Measurements from ENCODE around the gene WLS. TPM values are rescaled to one million over a fixed set of nuclear protein-coding genes. Genes with fewer than 3 reads are reported as not detected.

WLS gene
- total RNA-seq, 4 donors from 2014 or later = 34.8 to 78.9 (median 44.4) TPM

- Histone ChIP-seq H3K27me3 (no peaks in the 10 kb centered on the region), H3K9me3 (no peaks in the 10 kb centered on the region), H3K36me3 (peaks cover 0 to 11% (median 0%) of the 10 kb centered on the region in 3 donors), H3K27ac (no peak overlapping the region), H3K4me3 (no peak overlapping the region), H3K4me1 (peaks cover 0 to 17% (median 0%) of the 10 kb centered on the region in 4 donors)
- TF ChIP-seq POLR2A (IDR thresholded peaks at IDR 0.05) = no peak
- no peak for TF ChIP-seq CTCF (IDR thresholded peaks at IDR 0.05)
- TF ChIP-seq EP300 (IDR thresholded peaks at IDR 0.05) = no peak
- DNase-seq (ENCODE audit: low spot score in 2 of 2) = no peak
- 91 to 93% methylated on average over 3 of the region's 3 CpGs for WGBS, 2 donors
Observed at GRCh38 chr1:68167211-68167610, 65.1 kb downstream of the WLS start.

GRCh38 chr1:68166348-68166747 is 66.0 kb downstream of the WLS start:
- Histone ChIP-seq H3K4me1 (peaks cover 0 to 17% (median 0%) of the 10 kb centered on the region in 4 donors), H3K36me3 (peaks cover 0 to 16% (median 0%) of the 10 kb centered on the region in 3 donors), H3K9me3 (no peaks in the 10 kb centered on the region), H3K27me3 (no peaks in the 10 kb centered on the region), H3K27ac (no peak overlapping the region), H3K4me3 (no peak overlapping the region)
- no peak for DNase-seq (ENCODE audit: low spot score in 2 of 2)
- TF ChIP-seq CTCF (IDR thresholded peaks at IDR 0.05) (no peak), EP300 (IDR thresholded peaks at IDR 0.05) (no peak), POLR2A (IDR thresholded peaks at IDR 0.05) (no peak)
- 94 to 96% methylated on average over 2 of the region's 2 CpGs for WGBS, 2 donors

- H3K4me3 ChIP-seq = no peak overlapping the region
- no peak for TF ChIP-seq POLR2A (IDR thresholded peaks at IDR 0.05)
- TF ChIP-seq CTCF (IDR thresholded peaks at IDR 0.05) = no peak
- no peak for TF ChIP-seq EP300 (IDR thresholded peaks at IDR 0.05)
- peaks cover 0 to 17% (median 0%) of the 10 kb centered on the region in 4 donors for H3K4me1 ChIP-seq
- 85 to 93% methylated on average over 5 of the region's 5 CpGs for WGBS, 2 donors
- peaks cover 0 to 16% (median 0%) of the 10 kb centered on the region in 3 donors for H3K36me3 ChIP-seq
- no peak for DNase-seq (ENCODE audit: low spot score in 2 of 2)
- H3K27me3 ChIP-seq = no peaks in the 10 kb centered on the region
- no peak overlapping the region for H3K27ac ChIP-seq
- H3K9me3 ChIP-seq = no peaks in the 10 kb centered on the region
Observed at GRCh38 chr1:68165665-68166064, 66.7 kb downstream of the WLS start.

- no peak overlapping the region for H3K27ac ChIP-seq
- no peak overlapping the region for H3K4me3 ChIP-seq
- 87 to 90% methylated on average over 1 of the region's 1 CpG for WGBS, 2 donors
- no peaks in the 10 kb centered on the region for H3K9me3 ChIP-seq
- H3K27me3 ChIP-seq = no peaks in the 10 kb centered on the region
- no peak for DNase-seq (ENCODE audit: low spot score in 2 of 2)
- TF ChIP-seq CTCF (IDR thresholded peaks at IDR 0.05) (no peak), EP300 (IDR thresholded peaks at IDR 0.05) (no peak)
- peaks cover 0 to 17% (median 0%) of the 10 kb centered on the region in 4 donors for H3K4me1 ChIP-seq
- peaks cover 0 to 16% (median 0%) of the 10 kb centered on the region in 3 donors for H3K36me3 ChIP-seq
Observed at GRCh38 chr1:68164918-68165317, 67.4 kb downstream of the WLS start.

GRCh38 chr1:68163220-68163619 is 69.1 kb downstream of the WLS start:
- H3K4me3 ChIP-seq = no peak overlapping the region
- H3K9me3 ChIP-seq = no peaks in the 10 kb centered on the region
- no peak for DNase-seq (ENCODE audit: low spot score in 2 of 2)
- no peak overlapping the region for H3K27ac ChIP-seq
- TF ChIP-seq POLR2A (IDR thresholded peaks at IDR 0.05) (no peak), CTCF (IDR thresholded peaks at IDR 0.05) (no peak), EP300 (IDR thresholded peaks at IDR 0.05) (no peak)
- H3K36me3 ChIP-seq = peaks cover 0 to 25% (median 0%) of the 10 kb centered on the region in 3 donors
- H3K27me3 ChIP-seq = no peaks in the 10 kb centered on the region
- H3K4me1 ChIP-seq = peaks cover 0 to 5% (median 0%) of the 10 kb centered on the region in 4 donors
- WGBS, 2 donors = 93 to 98% methylated on average over 26 of the region's 26 CpGs

All from tibial nerve (tissue), 4 donors.